Measurements from ENCODE around the gene TBC1D14. TPM values are rescaled to one million over a fixed set of nuclear protein-coding genes. Genes with fewer than 3 reads are reported as not detected.

Gene TBC1D14
- total RNA-seq, 1 experiment from 2014 or later, result 50.2 TPM

DNA sequence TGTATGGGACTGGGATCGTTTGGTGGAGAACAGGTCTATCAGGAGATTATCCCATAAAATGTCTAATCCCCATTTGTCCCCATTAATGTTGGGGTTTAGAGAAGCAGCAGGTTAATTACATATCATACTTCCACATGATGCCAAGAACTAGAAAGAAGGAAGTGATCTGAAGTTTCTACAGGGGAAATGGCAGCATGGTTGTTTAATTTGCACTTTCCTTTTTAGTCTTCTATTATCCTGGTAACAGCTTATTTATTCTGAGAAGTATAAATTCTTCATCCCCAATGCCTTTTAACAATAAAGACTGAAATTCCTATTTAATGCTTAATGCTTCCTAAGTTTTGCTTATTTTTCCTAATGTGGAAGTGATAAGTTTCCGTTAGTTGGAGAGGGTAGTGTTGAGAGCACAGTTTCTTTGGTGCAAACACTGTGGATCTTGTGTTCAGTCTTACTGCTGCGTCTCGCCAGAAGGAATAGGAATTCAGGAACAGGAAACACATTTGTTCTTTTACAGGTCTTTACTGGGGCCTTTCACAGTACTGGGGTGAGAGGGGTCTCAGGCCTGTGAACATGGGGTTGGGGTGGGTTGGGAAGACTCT, 74.0 kb downstream of the TBC1D14 start:
- no peak for DNase-seq
- Histone ChIP-seq H3K14ac (ENCODE audit: insufficient read depth, low read length) (no peak overlapping the region), H4K20me1 (ENCODE audit: control insufficient read depth, insufficient read depth, insufficient read length) (peaks cover 4% of the 10 kb centered on the region), H3K27ac (ENCODE audit: insufficient read length, low read depth, low read length) (no peak overlapping the region), H2BK120ac (ENCODE audit: low read depth, low read length, poor library complexity, severe bottlenecking) (no peak overlapping the region), H3K4ac (ENCODE audit: low read depth, low read length) (no peak overlapping the region), H3K23ac (ENCODE audit: insufficient read length, low read depth, low read length) (no peak overlapping the region), H3T11ph (ENCODE audit: low read length) (no peak overlapping the region), H3K79me2 (ENCODE audit: insufficient read depth, low read length) (peaks cover 7% of the 10 kb centered on the region; the same call in 1 of the 2 replicates), H3K23me2 (ENCODE audit: insufficient read length, low read depth, low read length, poor library complexity, severe bottlenecking) (peaks cover 6% of the 10 kb centered on the region), H2BK15ac (ENCODE audit: low read depth, low read length) (no peak overlapping the region), H3K4me2 (ENCODE audit: insufficient read depth, insufficient read length, low read length) (no peak overlapping the region), H3K4me1 (ENCODE audit: insufficient read depth, low read length) (peaks cover 5% of the 10 kb centered on the region; the same call in 1 of the 2 replicates), H4K5ac (ENCODE audit: insufficient read length, low read depth, low read length) (no peak overlapping the region), H2BK12ac (ENCODE audit: insufficient read length, low read depth, low read length) (no peak overlapping the region), H2BK5ac (ENCODE audit: insufficient read length, low read length) (no peak overlapping the region), H4K8ac (replicated peaks; ENCODE audit: insufficient read length, low read depth, low read length) (no peak overlapping the region), H3K9me3 (ENCODE audit: control insufficient read depth, low read depth, low read length) (no peaks in the 10 kb centered on the region), H2AFZ (ENCODE audit: low read length) (no peak overlapping the region), H3K27me3 (ENCODE audit: insufficient read depth, low read length) (no peaks in the 10 kb centered on the region), H3K18ac (ENCODE audit: insufficient read length, low read depth, low read length) (no peak overlapping the region), H2AK5ac (ENCODE audit: insufficient read length, low read length) (no peak overlapping the region), H2BK20ac (ENCODE audit: low read depth, low read length, poor library complexity, severe bottlenecking) (no peak overlapping the region), H3K9ac (ENCODE audit: extremely low read depth, insufficient read length, low read length) (no peak overlapping the region), H3K56ac (ENCODE audit: insufficient read length, low read depth, low read length) (no peak overlapping the region), H4K91ac (ENCODE audit: insufficient read length, low read depth, low read length) (no peak overlapping the region), H3K79me1 (ENCODE audit: insufficient read depth, low read depth, low read length, poor library complexity, severe bottlenecking) (peaks cover 5% of the 10 kb centered on the region)
- TF ChIP-seq, protein P1, sequence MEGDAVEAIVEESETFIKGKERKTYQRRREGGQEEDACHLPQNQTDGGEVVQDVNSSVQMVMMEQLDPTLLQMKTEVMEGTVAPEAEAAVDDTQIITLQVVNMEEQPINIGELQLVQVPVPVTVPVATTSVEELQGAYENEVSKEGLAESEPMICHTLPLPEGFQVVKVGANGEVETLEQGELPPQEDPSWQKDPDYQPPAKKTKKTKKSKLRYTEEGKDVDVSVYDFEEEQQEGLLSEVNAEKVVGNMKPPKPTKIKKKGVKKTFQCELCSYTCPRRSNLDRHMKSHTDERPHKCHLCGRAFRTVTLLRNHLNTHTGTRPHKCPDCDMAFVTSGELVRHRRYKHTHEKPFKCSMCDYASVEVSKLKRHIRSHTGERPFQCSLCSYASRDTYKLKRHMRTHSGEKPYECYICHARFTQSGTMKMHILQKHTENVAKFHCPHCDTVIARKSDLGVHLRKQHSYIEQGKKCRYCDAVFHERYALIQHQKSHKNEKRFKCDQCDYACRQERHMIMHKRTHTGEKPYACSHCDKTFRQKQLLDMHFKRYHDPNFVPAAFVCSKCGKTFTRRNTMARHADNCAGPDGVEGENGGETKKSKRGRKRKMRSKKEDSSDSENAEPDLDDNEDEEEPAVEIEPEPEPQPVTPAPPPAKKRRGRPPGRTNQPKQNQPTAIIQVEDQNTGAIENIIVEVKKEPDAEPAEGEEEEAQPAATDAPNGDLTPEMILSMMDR (conservative IDR thresholded peaks at IDR 0.05), result no peak
- no CpG with 5 or more reads among the region's 4 CpGs for WGBS (ENCODE audit: extremely low coverage, insufficient read length, low lambda C conversion rate)
- Mint-ChIP-seq H3K4me1 (peaks cover 27 to 29% of the 10 kb centered on the region in 2 experiments), H3K27ac (no peak overlapping the region), H3K27me3 (ENCODE audit: low read depth) (no peaks in the 10 kb centered on the region), H3K4me3 (no peak overlapping the region), H3K9me3 (no peaks in the 10 kb centered on the region), H3K36me3 (ENCODE audit: insufficient read depth in 1 of 3, low read depth in 3 of 3) (peaks cover 0 to 2% (median 0%) of the 10 kb centered on the region in 3 experiments; a peak in 1 of 7 replicates)
